Hematopoietic multipotent progenitor cell treated with erythropoietin and hydrocortisone succinate and interleukin-3 and kit ligand, for 17 days (in vitro differentiated cells): ENCODE results near the gene TBC1D22A.
"Not testable (repeated sequence)": the region's sequence is repeated elsewhere in the genome, so short reads cannot be mapped to it uniquely, and the experiment has no call there.

Experiments used
- DNase-seq: peaks from one replicate; pipeline ENCODE4 v3.0.0-alpha.2; 2015; ENCODE audit warnings: low spot score

The TBC1D22A gene

DNA sequence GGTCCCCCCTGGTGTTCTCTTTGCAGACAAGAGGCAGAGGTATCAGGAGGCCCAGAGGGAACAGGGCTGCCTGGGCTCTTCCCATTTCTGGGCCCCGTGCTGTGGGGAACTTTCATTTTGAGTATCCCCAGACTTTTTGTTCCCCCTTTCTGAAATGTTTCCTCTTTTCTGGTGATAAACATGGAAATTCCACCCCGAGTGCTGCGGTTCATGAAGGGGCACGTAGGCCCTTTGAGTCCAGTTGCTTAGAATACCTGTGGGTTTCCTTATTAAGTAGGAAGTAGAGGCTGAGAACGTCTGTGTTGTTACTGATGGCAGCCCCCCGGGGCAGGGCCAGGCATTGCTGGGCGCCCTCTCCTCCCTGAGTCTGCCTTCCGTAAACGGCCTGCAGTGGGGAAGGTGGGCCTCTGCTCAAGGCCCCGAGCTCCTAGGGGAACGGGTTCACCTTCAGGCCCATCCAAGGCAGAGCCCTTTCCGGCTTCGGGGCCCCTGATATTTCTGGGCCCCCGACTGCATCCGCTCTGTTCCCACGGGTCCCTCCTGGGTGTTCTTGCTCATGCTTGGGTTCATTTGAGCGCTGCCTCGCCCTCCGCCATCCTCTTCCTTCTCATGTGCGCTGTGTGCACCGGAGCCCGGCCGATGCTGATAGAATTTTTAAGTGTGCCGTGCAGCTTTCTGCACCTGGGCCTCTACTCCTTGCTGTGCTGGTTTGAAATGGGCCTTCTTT lies 12.0 kb downstream of the TBC1D22A start:
- no peak for DNase-seq

DNA sequence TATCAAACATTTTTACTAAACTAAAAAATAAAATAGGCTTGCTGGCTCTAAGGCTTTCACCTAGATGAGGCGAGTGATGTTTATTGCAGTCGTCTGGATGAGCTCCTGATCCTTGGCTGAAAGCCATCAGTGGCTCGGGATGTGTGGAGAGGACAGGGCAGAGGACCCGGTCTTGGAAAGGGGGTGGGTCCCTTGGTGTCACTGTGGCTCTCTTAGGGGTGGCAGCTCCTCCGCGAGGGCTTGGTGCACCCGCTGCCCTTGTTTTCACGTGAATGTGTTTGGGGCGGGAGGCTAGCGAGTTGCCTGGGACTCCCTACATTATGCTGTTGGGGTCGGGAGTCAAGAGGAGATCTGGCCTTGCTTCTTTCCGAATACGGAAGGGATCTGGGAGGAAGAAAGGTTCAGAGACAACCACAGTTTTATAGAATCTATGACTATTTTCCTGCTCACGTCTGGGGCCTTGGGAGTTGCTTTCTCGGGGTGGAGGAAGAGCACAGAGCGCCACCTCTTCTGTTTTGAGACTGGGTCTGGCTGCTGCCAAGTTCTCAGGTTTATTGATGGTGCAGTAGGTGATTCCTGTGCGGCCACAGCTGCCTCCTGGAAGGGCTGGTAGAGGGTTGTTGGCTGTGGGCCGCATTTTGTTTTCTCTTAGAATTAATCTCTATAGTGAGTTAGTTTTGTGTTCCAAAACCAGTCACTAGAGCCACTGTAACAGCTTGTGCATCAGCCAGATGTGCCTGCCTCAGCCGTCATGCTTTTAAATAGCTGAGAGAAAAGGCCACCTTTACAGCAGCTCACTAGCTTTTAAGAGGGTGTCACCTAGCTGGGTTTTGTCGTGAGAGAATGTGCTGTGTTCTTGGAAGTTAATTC lies 12.8 kb downstream of the TBC1D22A start:
- no peak for DNase-seq

DNA sequence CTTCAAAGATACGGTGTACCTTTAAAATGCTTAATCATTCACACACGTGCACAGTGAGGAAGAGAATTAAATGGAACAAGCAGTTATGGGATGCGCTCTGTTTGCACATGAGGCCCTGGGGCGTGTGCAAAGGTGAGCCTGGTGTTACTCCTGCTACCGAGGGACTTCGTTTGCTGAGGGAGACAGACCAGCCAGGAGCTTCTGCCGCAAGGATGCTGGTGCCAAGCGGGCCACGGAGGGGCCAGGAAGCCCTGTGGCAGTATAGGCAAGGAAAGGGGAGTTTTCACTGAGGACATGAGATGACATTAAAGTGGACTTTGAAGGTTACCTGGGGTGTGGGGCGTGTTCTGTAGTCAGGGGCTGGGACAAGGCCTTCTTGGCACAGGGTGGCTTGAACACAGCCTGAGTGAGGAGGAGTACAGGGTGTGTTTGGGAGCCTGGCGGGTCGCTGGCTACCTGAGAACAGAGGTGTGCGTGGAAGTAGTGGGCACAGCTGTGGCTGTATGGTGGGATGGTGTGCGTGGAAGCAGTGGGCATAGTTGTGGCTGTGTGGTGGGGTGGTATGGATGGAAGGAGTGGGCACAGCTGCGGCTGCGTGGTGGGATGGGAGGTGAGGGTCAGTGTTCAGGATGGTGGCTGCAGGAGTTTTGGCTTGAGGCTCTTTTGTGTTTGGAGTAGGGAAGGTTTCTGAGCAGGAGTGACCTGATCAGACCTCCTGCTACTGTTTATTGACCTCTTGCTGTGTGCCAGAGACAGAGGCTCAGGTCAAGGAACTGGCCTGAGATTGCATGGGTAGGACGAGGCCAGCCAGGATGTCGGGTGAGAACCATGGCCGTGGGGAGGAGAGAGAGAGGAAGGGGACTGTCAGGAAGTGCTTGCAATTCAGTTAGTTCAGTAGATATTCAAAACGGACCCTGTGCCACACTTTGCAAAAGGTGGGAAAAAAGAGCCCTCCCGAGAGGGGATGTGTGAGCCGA lies 13.7 kb downstream of the TBC1D22A start:
- DNase-seq, result no peak

DNA sequence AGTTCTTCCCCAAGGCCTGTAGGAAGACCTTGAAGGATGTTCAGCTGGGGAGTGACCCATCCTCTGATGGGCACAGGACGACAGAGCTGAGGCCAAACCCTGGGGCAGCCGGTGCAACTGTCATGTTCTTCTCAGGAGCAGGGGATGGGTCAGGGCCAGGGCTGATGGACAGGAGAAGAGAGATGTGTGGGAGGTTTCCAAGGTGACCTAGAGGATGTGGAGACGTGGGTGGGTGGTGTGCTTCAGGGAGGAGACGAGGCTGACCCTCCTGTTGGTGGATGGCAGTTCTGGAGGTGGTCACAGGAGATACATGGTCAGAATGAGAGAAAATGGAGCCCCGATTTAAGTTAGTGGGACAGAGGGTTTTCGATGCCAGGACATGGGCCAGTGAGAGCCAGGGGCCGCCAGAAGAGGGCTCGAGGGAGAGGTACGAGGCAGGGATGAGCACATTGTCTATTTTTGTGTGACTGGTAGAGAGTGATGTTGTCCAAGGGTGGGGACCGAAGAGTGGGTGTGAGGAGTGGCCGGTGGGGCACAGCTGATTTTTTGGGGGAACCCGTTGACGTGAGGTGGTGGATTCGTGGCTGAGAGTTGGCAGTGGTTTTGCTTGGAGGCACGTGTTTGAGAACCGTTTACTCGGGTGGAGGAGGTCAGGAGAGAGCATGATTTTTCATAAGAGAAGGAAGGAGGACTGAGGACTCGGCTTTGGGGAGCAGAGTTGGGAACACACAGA lies 14.6 kb downstream of the TBC1D22A start:
- DNase-seq, result no peak

DNA sequence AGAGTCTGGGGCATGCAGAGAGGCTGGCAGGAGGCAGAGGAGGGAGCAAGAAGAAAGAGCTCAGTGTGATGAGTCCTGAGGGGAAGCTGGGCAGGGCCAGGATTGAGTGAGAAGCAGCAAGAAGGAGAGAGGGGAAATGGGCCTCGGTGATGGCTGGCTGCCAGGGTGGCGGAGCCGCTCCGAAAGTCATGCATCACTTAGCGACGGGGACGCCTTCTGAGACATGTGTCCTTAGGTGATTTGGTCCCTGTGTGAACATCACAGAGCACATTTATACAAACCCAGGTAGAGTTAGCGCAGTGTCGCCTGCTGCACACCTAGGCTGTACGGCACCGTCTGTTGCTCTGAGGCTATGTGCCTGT lies 15.1 kb downstream of the TBC1D22A start:
- no peak for DNase-seq

DNA sequence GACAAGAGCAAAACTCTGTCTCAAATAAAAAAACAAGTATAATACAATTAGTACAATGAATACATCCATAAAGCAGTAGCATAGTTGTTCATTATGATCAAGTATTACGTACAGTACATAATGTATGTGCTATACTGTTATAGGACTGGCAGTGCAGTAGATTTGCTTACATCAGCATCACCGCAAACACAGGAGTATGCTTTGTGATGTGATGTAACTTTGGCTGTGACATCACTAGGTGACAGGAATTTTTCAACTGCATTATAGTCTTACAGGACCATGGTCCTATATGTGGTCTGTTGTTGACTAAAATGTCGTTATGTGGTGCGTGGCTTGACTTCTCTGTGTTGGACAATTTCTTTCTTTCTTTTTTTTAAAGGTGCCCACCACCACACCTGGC lies 16.6 kb downstream of the TBC1D22A start:
- no peak for DNase-seq

DNA sequence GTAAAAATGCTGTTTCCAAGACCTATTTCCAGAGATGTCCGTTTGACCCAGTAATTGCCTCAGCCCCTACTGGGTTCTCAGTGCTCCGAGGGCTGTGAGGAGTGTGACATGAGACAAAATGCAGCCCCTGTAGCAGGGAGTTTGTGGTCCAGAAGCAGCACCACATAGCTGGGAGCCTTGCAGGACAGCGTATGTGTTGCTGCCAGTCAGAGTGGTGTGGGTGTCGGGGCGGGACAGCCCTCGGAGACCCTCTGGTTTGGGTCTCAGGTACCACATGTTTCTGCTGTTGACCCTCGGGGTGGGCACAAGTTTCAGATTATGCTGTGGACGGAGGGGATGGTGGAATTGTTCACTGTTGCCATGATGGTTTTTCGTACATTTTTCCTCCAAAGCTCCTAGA lies 17.2 kb downstream of the TBC1D22A start:
- no peak for DNase-seq

DNA sequence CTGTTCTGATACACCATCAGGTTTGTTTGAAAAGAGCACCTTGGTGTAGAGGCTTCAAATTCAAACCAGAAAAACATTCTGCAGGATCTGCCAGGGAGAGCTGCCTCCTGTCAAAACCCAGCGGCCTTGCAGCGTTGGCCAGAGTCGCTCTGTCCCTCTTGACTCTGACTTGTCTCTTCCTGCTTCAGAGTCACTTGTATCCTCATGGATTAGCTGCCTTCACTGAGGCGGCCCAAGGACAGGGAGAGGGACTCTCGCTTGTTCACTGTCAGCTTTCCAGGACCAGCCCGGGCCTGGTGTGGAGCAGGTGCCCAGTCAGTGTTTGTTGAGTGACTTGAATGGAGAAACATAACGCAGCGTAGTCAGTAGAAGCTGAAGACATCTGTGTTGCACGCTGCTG lies 18.0 kb downstream of the TBC1D22A start:
- no peak for DNase-seq

DNA sequence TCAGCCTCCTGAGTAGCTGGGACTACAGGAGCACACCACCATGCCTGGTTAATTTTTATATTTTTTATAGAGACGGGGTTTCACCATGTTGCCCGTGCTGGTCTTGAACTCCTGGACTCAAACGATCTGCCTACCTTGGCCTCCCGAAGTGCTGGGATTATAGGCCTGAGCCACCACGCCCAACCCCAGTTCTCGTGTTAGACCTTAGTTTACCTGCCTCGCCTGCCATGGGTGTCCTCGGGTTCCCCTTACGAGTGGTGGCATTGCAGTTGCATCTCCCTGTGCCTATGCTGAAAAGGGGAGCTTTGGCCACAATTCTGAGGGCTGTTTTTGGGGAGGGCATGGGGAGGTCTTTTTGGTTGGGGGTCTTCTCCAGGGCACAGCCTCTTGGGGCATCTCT lies 18.8 kb downstream of the TBC1D22A start:
- DNase-seq, result no peak

DNA sequence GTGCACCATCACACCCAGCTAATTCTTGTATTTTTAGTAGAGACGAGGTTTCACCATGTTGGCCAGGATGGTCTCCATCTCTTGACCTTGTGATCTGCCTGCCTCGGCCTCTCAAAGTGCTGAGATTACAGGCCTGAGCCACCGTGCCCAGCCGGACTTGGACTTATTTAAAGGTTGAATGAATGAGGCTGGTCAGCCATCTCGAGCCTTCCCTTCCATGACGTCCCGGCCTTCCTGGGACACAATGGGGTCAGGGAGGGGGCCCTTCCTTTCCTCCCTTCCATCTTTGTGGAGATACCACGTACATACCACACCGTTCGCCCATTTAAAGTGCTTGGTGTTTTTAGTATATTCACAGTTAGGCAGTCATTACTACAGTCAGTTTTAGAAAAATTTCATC lies 19.8 kb downstream of the TBC1D22A start:
- not testable (repeated sequence) for DNase-seq

DNA sequence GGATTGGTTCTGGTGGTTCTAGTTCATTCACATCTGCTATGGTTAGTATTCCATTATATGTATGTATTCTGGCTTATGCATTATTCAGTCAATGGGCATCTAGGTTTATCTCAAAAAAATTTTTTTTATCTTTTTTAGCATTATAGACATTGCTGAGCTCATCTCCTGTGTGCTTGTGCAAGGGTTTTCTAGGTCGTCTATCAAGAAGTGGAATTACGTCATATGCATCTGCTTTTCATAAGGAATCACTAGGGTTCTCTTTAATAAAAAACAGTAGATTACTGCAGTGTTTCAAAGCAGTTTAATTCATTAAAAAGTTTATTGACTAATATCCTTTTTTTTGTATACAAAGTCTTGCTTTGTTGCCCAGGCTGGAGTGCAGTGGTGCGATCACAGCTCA lies 21.3 kb downstream of the TBC1D22A start:
- no peak for DNase-seq

DNA sequence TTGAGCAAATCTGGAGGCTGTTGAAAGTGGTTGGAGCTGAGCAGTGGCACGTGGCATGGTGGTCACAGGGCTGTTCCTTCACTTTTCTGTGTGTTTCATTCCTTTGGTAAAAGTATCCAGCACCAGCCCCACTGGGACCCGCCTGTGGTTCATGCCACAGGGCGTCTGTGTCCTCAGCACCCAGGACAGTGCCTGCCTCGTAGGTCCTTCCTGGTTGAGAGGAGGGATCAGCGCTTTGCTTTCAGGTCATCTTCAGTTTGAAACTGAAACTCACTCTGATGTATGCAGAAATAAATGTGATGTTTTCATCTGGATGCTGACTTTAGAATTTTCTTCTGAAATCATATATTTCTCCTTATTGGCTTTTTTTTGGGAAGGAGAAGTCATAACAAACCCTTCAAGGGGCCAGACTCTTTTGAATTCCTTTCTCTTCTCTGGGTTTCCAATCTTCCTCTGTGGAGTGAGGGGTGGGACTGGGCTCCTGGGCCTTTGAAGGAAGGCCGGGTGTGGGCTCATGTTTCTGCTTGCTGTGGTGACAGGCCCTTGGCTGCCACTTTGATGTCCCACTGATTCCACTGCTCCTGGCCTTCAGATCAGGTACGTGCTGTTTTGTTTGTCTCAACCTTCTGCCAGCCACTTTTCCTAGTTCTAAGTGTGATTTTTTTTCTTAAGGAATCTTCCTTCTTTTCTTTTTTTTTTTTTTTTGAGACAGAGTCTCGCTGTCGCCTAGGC lies 26.2 kb downstream of the TBC1D22A start:
- no peak for DNase-seq

DNA sequence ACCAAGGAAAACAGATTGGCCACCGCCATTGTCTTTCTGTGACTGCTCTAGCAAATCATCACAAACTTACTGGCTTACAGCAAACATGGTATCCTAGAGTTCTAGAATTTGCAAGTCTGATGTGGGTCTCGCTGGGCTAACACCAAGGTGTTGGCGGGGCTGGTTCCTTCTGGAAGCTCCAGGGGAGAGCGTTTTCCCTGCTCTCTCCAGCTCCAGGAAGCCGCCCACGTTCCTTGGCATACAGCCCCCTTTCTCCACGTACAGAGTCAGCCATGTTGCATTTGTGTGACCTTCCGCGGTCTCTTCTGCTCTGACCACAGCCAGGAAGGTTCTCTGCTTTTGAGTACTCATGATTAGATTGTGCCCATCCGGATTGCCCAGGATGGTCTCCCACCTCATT lies 27.5 kb downstream of the TBC1D22A start:
- DNase-seq, result no peak

DNA sequence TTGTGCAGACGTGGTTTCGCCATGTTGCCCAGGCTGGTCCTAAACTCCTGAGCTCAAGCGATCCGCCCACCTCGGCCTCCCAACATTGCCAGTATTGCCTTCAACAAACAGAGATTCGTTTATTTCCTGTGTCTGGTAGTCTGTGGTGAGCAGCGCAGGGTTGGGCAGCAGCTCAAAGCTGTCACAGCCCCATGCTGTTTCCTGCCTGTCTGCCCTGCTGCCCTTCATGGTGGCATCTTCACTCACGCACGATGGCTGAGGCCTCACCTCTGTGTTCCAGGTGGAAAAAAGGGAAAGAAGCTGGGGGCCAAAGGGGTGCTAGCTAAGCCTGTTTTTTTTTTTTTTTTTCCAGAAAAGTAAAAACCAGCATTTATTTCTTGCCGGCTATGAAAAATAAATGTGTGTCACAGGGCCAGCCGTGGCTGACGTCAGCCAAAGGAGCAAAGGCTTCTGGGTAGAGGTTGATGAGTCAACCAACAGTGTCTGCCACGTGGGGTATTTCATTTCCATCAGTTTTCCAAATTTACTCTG lies 28.8 kb downstream of the TBC1D22A start:
- DNase-seq, result peak; percentile 20

DNA sequence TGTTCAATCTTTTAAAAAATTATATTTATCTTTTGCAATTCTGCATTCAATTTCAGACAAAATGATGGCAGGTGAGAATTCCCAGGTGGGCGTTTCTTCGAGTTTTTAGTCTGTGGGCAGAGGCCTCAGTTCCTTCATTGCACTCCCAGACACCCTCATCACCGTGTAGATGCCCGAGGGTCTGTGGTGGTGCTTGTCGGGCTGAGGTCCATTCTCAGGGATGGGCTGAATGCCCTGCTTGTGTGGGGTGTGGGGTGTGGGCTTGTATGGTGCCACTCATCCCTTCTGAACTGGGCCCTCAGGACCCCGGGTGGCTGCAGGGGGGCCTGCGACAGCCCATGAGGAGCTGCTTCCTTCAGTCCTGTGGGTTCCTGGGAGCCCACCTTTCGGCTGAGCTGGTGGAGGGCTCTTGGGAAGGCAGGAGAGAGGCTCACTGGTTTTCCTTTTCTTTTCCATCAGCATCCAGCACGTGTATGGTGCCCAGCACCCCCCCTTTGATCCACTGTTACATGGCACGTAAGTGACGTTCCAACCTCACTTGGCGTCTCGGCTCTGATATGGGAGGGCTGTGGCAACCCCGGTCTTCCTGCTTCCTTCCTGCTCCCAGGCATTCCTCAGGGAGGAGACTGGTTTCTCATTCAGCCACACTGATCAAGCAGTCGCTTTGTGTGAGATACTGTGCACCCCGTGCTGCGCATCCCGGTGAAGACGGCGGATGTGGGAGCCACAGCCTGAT lies 29.8 kb downstream of the TBC1D22A start:
- DNase-seq, result no peak

DNA sequence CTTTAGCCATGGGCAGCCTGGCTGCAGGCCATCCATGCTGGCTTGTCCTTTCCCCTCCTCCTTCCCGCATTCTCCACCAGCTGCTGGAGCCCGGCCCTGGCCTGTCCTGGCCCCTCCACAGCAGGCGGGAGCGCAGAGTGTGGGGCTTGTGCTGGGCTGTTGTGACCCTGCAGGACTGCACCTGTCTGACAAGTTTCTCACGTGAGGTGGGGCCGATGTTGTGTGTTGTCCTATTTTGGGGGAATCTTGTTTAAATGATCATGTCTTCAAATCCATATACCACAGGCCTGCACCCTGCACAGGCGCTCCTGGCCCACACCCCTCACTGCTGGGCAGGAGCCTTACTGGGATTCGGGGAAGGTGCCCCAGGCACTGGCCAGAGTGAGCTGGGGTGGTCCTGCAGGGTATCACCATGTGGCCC lies 30.4 kb downstream of the TBC1D22A start:
- no peak for DNase-seq

DNA sequence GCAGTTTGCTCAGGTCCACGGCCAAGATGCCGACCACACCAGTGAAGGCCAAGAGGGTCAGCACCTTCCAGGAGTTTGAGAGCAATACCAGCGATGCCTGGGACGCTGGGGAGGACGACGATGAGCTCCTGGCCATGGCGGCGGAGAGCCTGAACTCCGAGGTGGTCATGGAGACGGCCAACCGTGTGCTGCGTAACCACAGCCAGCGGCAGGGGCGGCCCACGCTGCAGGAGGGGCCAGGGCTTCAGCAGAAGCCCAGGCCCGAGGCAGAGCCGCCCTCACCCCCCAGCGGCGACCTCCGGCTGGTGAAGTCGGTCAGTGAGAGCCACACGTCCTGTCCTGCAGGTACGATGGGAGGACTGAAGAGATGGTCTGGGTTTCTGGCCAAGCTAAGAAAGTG lies 31.0 kb downstream of the TBC1D22A start:
- no peak for DNase-seq

DNA sequence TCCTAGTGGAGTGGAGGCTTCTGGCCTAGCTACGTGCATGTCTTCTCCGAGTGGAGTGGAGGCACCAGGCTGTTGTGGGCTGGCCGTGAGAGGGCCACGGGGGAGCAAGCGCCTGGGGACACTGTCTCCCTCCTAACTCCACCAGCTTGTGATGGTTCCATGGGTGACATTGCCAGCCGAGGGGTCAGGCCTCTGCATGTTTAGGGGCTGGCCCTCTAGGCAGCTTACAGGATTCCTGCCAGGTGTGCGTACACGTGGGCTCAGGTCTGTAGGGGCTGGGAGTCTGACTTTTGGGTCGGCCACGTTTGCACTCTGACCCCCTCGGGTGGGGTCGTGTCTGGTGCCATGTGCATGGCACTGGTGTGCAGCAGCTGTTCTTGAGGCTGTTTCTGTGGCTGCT lies 31.6 kb downstream of the TBC1D22A start:
- no peak for DNase-seq

DNA sequence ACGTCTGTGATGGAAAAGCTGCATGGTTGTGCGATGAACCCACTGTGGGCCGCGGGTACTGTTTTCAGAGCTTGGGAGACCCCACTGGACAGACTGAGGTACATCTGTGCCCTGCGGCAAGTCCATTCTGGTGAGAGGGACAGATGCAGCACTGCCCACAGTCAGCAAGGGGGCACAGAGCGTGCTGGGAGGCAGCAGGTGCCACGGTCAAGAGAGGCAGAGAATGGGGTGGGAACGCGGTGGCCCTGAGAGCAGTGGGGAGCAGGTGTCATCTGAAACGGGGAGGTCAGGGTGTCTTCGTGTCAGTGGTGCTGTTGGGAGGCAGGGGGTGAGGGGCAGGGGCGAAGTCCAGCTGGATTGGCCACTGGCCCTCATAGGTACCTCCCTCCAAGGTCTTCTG lies 32.0 kb downstream of the TBC1D22A start:
- no peak for DNase-seq

DNA sequence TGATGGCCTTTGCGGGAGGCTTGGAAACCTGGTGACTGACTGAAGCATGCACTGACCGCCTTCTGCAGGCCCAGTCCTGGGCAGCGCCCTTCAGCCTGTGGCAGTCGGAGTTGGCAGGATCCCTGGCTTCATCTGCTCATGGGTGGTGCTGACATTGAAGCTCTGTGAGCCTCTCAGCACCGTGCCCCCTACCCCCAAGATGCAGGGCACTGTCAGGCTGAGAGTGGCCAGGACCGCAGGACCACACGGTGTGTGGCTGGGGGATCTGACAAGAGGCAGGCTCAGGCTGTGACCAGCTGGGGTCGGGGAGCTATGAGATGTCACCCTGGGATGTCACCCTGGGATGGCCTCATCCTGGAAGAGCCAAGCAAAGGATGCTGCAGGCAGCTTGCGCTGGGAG lies 32.7 kb downstream of the TBC1D22A start:
- no peak for DNase-seq
